ENCODE data around the gene TCEAL4. TPM values are rescaled to one million over a fixed set of nuclear protein-coding genes. Genes with fewer than 3 reads are reported as not detected.
A peak's percentile ranks its signal among the peaks of the same experiment; 100 is the strongest.

The TCEAL4 gene
- 100 to 1,000 TPM; 127 to 182 TPM for total RNA-seq

DNA sequence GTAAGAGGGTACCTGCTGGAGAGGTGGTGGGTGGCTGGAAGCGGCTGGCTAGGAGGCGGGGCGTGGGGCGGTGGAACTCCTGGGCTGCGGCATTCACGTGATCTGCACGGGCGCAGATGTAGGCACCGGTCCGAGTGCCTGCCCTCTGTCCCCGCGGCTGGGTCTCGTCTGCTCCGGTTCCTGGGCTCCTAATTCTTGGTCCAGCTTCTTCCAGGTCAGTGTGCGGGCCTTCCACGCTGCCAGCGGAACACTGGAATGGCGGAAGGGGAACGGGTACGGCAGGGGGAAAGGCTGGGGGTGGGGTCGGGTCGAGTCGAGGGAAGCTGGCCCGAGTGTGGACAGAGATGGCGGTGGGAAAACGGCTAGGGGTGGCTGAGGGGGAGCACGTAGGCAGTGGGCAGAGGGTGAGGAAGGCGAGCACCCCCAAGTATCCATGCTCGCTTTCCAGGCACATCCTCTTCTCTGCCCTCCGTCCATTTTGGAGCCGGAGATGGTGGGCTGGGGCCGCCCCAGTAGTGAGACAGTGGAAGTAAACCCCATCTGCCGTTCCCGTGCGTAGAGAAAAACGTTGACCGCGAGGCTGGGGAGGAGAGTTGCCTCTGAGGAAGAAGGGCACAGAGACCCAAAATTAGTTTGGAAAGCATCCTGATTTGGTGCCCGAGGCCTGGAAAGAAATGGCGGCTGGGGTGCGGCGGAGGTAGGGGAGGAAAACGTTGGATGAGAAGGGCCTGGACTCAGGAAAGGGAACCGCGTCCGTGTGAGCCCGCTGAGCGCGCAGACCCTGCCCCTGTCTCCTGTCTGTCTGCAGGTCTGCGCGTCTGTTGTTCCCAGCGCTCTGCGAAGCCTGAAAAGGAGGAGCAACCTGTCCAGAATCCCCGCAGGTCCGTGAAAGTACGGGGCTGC is at the start of gene TCEAL4:
Gene TCEAL4, plus strand, starts transcription at position 105 of the 903 bp plus-strand sequence. CDS start 1,161 bp downstream, outside the sequence.
- H3K9me3 ChIP-seq, result no peaks in the 10 kb centered on the region
- H3K4me3 ChIP-seq, result peak within 1 kb of the TSS; percentile 55 to 67
- H3K4me1 ChIP-seq (replicated peaks), result no peaks in the 10 kb centered on the region
- H3K27me3 ChIP-seq (replicated peaks; ENCODE audit: insufficient read depth), result no peaks in the 10 kb centered on the region
- H3K36me3 ChIP-seq, result no peaks in the 10 kb centered on the region
- TF ChIP-seq, protein P1, sequence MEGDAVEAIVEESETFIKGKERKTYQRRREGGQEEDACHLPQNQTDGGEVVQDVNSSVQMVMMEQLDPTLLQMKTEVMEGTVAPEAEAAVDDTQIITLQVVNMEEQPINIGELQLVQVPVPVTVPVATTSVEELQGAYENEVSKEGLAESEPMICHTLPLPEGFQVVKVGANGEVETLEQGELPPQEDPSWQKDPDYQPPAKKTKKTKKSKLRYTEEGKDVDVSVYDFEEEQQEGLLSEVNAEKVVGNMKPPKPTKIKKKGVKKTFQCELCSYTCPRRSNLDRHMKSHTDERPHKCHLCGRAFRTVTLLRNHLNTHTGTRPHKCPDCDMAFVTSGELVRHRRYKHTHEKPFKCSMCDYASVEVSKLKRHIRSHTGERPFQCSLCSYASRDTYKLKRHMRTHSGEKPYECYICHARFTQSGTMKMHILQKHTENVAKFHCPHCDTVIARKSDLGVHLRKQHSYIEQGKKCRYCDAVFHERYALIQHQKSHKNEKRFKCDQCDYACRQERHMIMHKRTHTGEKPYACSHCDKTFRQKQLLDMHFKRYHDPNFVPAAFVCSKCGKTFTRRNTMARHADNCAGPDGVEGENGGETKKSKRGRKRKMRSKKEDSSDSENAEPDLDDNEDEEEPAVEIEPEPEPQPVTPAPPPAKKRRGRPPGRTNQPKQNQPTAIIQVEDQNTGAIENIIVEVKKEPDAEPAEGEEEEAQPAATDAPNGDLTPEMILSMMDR (IDR thresholded peaks at IDR 0.05), result no peak
- TF ChIP-seq POLR2AphosphoS5 (IDR thresholded peaks at IDR 0.05), result peak; percentile 40
- peak; percentile 60 for TF ChIP-seq POLR2A (IDR thresholded peaks at IDR 0.05)
- WGBS, result under 1% methylated on average over 45 of the region's 56 CpGs
- peak; percentile 53 for DNase-seq (ENCODE audit: low spot score)
- intact Hi-C loops (cut with DNase I), result no loop called here
- peak within 1 kb of the TSS; percentile 90 to 92 for H3K27ac ChIP-seq

DNA sequence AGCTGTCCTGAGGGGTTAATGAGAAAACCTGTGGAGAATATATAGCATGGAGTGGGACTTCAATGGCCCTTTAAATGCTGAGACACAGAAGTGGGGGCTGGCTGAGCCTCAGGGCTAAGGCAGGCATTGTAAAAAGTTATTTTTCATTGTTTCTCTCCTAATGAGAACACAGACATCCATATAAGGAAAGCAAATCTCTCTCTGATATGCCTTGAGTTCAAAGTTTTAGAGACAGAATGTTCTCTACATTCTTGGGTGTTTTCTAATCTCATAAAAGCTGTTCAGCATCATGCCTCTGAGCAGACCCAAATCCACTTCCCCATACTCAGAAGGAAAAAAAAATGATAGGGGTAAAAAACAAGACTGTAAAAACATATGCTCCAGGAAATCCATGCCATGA is 49.2 kb upstream of the TCEAL4 start:
- H3K4me1 ChIP-seq (replicated peaks), result no peaks in the 10 kb centered on the region
- intact Hi-C loops (cut with DNase I), result loop anchor here (2.0 kb wide), 1 partner anchor 151 kb away; the partner anchor contains the start of gene MORF4L2
- TF ChIP-seq POLR2AphosphoS5 (IDR thresholded peaks at IDR 0.05), result peak; percentile 62
- TF ChIP-seq, protein P1 (IDR thresholded peaks at IDR 0.05), result no peak
- H3K27ac ChIP-seq, result peak overlapping the region; percentile 72 to 81
- DNase-seq (ENCODE audit: low spot score), result no peak
- no peaks in the 10 kb centered on the region for H3K36me3 ChIP-seq
- H3K4me3 ChIP-seq, result no peak overlapping the region
- no peaks in the 10 kb centered on the region for H3K27me3 ChIP-seq (replicated peaks; ENCODE audit: insufficient read depth)
- no peaks in the 10 kb centered on the region for H3K9me3 ChIP-seq

GRCh38 chrX:103536732-103537131 is 48.6 kb upstream of the TCEAL4 start:
- no peaks in the 10 kb centered on the region for H3K27me3 ChIP-seq (replicated peaks; ENCODE audit: insufficient read depth)
- H3K27ac ChIP-seq, result peak overlapping the region; percentile 72 to 81
- no peaks in the 10 kb centered on the region for H3K9me3 ChIP-seq
- intact Hi-C loops (cut with DNase I), result loop anchor here (2.0 kb wide), 1 partner anchor 150 kb away; the partner anchor contains the start of gene MORF4L2
- no peaks in the 10 kb centered on the region for H3K4me1 ChIP-seq (replicated peaks)
- no peak for DNase-seq (ENCODE audit: low spot score)
- TF ChIP-seq, protein P1 (IDR thresholded peaks at IDR 0.05), result no peak
- no peak for TF ChIP-seq POLR2A (IDR thresholded peaks at IDR 0.05)
- TF ChIP-seq POLR2AphosphoS5 (IDR thresholded peaks at IDR 0.05), result no peak
- no peak overlapping the region for H3K4me3 ChIP-seq
- H3K36me3 ChIP-seq, result no peaks in the 10 kb centered on the region

GRCh38 chrX:103537871-103538387 is 47.4 kb upstream of the TCEAL4 start:
- no peak for TF ChIP-seq POLR2A (IDR thresholded peaks at IDR 0.05)
- TF ChIP-seq POLR2AphosphoS5 (IDR thresholded peaks at IDR 0.05), result no peak
- TF ChIP-seq, protein P1 (IDR thresholded peaks at IDR 0.05), result no peak
- Histone ChIP-seq H3K27ac (peak overlapping the region; percentile 74 to 81), H3K9me3 (no peaks in the 10 kb centered on the region), H3K4me3 (no peak overlapping the region), H3K36me3 (no peaks in the 10 kb centered on the region), H3K27me3 (replicated peaks; ENCODE audit: insufficient read depth) (no peaks in the 10 kb centered on the region), H3K4me1 (replicated peaks) (no peaks in the 10 kb centered on the region)
- DNase-seq (ENCODE audit: low spot score), result no peak
- intact Hi-C loops (cut with DNase I), result loop anchor here (2.0 kb wide), 1 partner anchor 149 kb away; the partner anchor contains the start of gene MORF4L2
- 71% methylated on average over 3 of the region's 3 CpGs for WGBS
